Trophoblast cell (in vitro differentiated cells and primary cell): Measurements from ENCODE around the gene HMCN2.
"Not testable (repeated sequence)": the region's sequence is repeated elsewhere in the genome, so short reads cannot be mapped to it uniquely, and the experiment has no call there.

Source experiments
- DNase-seq, 2 donors: peaks; one replicate each; pipeline ENCODE4 v3.0.0-alpha.2; 2016
- H2AFZ ChIP-seq: 2 replicates; pipeline ENCODE4 v1.6.1; 2013; ENCODE audit warnings: low read length, moderate library complexity, mild to moderate bottlenecking; ENCODE audit not compliant: insufficient read depth, poor library complexity
- H2AK5ac ChIP-seq: 2 replicates; pipeline ENCODE4 v1.6.1; 2013; ENCODE audit warnings: mild to moderate bottlenecking, low read length
- H2BK120ac ChIP-seq: 2 replicates; pipeline ENCODE4 v1.6.1; 2013; ENCODE audit warnings: low read length, mild to moderate bottlenecking, moderate library complexity; ENCODE audit not compliant: insufficient read depth, poor library complexity
- H2BK12ac ChIP-seq: 2 replicates; pipeline ENCODE4 v1.6.1; 2013; ENCODE audit warnings: mild to moderate bottlenecking, low read length, moderate library complexity
- H2BK5ac ChIP-seq: 2 replicates; pipeline ENCODE4 v1.6.1; 2013; ENCODE audit warnings: low read length, low read depth, moderate library complexity, mild to moderate bottlenecking; ENCODE audit not compliant: poor library complexity
- H3K14ac ChIP-seq: 2 replicates; pipeline ENCODE4 v1.6.1; 2013; ENCODE audit warnings: mild to moderate bottlenecking, low read length
- H3K18ac ChIP-seq: 2 replicates; pipeline ENCODE4 v1.6.1; 2013; ENCODE audit warnings: mild to moderate bottlenecking, low read length
- H3K23ac ChIP-seq: 2 replicates; pipeline ENCODE4 v1.6.1; 2013; ENCODE audit warnings: low read length
- H3K27ac ChIP-seq: 2 replicates; pipeline ENCODE4 v1.5.1; 2013; ENCODE audit warnings: low read depth, mild to moderate bottlenecking, inconsistent platforms, low read length, moderate library complexity
- H3K27me3 ChIP-seq: 2 replicates; pipeline ENCODE4 v1.6.1; 2013; ENCODE audit warnings: inconsistent platforms, mild to moderate bottlenecking, low read length, moderate library complexity; ENCODE audit not compliant: insufficient read depth
- H3K36me3 ChIP-seq, 2 experiments: 1 replicate in 1 of 2; 2 replicates in 1 of 2; pipeline ENCODE4 v1.6.1; 2013; ENCODE audit warnings: low read length in 2 of 2, mild to moderate bottlenecking in 2 of 2, moderate library complexity in 1 of 2; ENCODE audit not compliant: insufficient read depth in 2 of 2, control insufficient read depth in 1 of 2
- H3K4ac ChIP-seq: 2 replicates; pipeline ENCODE4 v1.6.1; 2013; ENCODE audit warnings: low read depth, mild to moderate bottlenecking, low read length, moderate library complexity
- H3K4me1 ChIP-seq, 2 experiments: 1 replicate in 1 of 2; 2 replicates in 1 of 2; pipeline ENCODE4 v1.6.1; 2013; ENCODE audit warnings: low read length in 2 of 2, mild to moderate bottlenecking in 2 of 2, moderate library complexity in 1 of 2; ENCODE audit not compliant: insufficient read depth in 2 of 2, control insufficient read depth in 1 of 2
- H3K4me2 ChIP-seq: 2 replicates; pipeline ENCODE4 v1.6.1; 2013; ENCODE audit warnings: inconsistent platforms, mild to moderate bottlenecking, low read length, moderate library complexity
- H3K4me3 ChIP-seq: 2 replicates; pipeline ENCODE4 v1.5.1; 2013; ENCODE audit warnings: mild to moderate bottlenecking, low read depth, low read length, inconsistent platforms
- H3K79me1 ChIP-seq: one replicate; pipeline ENCODE4 v1.6.1; 2013; ENCODE audit warnings: low read length
- H3K79me2 ChIP-seq: 2 replicates; pipeline ENCODE4 v1.6.1; 2013; ENCODE audit warnings: low read length, mild to moderate bottlenecking; ENCODE audit not compliant: control insufficient read depth, insufficient read depth, poor library complexity
- H3K9ac ChIP-seq: 2 replicates; pipeline ENCODE4 v1.6.1; 2013; ENCODE audit warnings: mild to moderate bottlenecking, low read length
- H3K9me3 ChIP-seq: 2 replicates; pipeline ENCODE4 v1.6.1; 2013; ENCODE audit warnings: low read depth, mild to moderate bottlenecking, control low read depth, inconsistent platforms, low read length; ENCODE audit not compliant: insufficient read depth
- H4K12ac ChIP-seq: 2 replicates; pipeline ENCODE4 v1.6.1; 2013; ENCODE audit warnings: low read depth, mild to moderate bottlenecking, low read length, moderate library complexity
- H4K8ac ChIP-seq: 2 replicates; pipeline ENCODE4 v1.6.1; 2013; ENCODE audit warnings: low read depth, mild to moderate bottlenecking, low read length, moderate library complexity
- H4K91ac ChIP-seq: one replicate; pipeline ENCODE4 v1.6.1; 2013; ENCODE audit warnings: low read depth, mild to moderate bottlenecking, low read length, moderate library complexity
- WGBS: extraction: QIAGEN DNeasy Blood & Tissue Kit; methylation state at CpG from one replicate; pipeline ENCODE4 v1.1.7; 2013; ENCODE audit warnings: missing lambda C conversion rate; ENCODE audit not compliant: insufficient read length, insufficient coverage; ENCODE audit errors: extremely low coverage; 5-methylcytosine and 5-hydroxymethylcytosine counted together

Gene HMCN2

DNA sequence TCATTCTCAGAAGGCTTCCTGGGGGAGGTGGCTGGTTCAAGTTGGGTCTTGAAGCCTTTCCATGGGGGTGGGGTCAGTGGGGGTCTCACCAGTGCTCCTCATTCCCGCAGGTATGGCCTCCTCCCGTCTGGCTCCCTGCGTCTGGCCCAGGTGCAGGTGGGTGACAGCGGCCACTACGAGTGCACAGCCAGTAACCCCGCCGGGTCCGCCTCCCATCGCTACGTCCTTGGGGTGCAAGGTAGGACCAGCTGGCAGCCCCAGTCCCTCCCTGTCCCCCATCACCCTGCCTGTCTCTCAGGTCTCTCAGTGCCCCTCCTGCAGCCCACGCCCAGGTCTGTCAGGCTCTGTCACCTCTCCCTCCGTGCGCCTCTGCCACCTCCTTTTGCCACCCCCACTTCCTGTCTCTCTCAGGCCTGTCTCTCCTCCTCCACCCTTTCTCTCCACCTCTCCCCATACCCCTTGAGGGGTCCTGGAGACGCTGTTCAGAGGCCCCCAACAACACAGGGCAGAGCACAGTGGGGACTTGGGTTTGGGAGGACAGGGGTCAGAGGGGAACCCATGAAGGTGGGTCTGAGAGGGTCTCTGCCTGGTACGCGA is 72.3 kb downstream of the HMCN2 start:
- no CpG with 5 or more reads among the region's 16 CpGs for whole genome bisulfite sequencing
- Histone ChIP-seq H3K18ac (no peak overlapping the region), H3K79me1 (no peaks in the 10 kb centered on the region), H3K14ac (no peak overlapping the region), H4K91ac (no peak overlapping the region), H3K4me2 (no peak overlapping the region), H3K4me3 (no peak overlapping the region), H2AK5ac (no peak overlapping the region), H2BK120ac (no peak overlapping the region), H3K4ac (no peak overlapping the region), H4K12ac (no peak overlapping the region), H3K4me1 (peaks cover 2 to 3% of the 10 kb centered on the region in 2 experiments), H2BK12ac (no peak overlapping the region), H3K9me3 (peaks cover 3% of the 10 kb centered on the region), H3K9ac (no peak overlapping the region), H4K8ac (no peak overlapping the region), H3K79me2 (no peaks in the 10 kb centered on the region), H3K27ac (no peak overlapping the region), H3K36me3 (no peaks in the 10 kb centered on the region), H3K23ac (no peak overlapping the region), H2BK5ac (no peak overlapping the region), H2AFZ (no peak overlapping the region), H3K27me3 (no peaks in the 10 kb centered on the region)
- DNase-seq, result no peak

DNA sequence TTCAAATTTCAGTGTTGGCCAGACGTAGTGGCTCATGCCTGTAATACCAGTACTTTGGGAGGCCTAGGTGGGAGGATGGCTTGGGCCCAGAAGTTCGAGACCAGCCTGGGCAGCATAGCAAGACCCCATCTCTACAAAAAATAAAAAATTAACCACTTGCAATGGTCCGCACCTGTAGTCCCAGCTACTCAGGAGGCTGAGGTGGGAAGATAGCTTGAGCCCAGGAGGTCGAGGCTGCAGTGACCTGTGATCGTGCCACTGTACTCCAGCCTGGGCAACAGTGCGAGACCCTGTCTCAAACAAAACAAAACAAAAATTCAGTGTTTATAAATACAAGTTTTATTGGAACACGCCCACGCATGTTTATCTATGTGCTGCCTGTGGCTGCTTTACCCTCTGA is 73.3 kb downstream of the HMCN2 start:
- H2BK120ac ChIP-seq, H3K9ac ChIP-seq, H2AFZ ChIP-seq, H2BK12ac ChIP-seq, H3K27me3 ChIP-seq, H3K23ac ChIP-seq, H3K9me3 ChIP-seq, H3K4me1 ChIP-seq, H4K8ac ChIP-seq, H3K4ac ChIP-seq, H4K91ac ChIP-seq, H3K27ac ChIP-seq, H3K4me3 ChIP-seq, H3K4me2 ChIP-seq, H3K14ac ChIP-seq, H4K12ac ChIP-seq, H2AK5ac ChIP-seq, H3K18ac ChIP-seq, H3K79me1 ChIP-seq, DNase-seq, H2BK5ac ChIP-seq, H3K79me2 ChIP-seq, H3K36me3 ChIP-seq: not testable (repeated sequence)
- WGBS, result no CpG with 5 or more reads among the region's 8 CpGs

DNA sequence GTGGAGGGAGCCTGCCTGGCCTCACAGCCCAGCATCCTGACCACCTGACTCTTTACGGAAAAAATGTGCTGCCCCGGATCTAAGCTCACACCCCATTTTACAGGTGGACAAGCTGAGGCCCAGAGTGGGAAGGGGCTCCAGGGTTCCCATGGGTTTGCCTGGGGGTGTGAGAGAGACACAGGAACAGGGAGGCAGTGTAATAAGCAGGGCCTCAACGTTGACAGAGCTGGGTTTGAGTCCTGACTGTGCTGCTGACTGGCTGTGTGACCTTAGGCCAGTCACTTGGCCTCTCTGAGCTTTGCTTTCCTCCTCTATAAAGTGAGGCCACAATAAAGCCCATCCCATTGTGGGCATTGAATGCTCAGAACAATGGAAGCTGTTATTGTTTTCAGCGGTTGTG is 73.7 kb downstream of the HMCN2 start:
- no peak overlapping the region for H3K14ac ChIP-seq
- no peaks in the 10 kb centered on the region for H3K4me1 ChIP-seq
- no peak overlapping the region for H3K18ac ChIP-seq
- DNase-seq, result no peak
- H3K4me2 ChIP-seq, result no peak overlapping the region
- H3K9me3 ChIP-seq, result peaks cover 3% of the 10 kb centered on the region
- H3K27me3 ChIP-seq, result no peaks in the 10 kb centered on the region
- no peak overlapping the region for H2BK12ac ChIP-seq
- no peak overlapping the region for H2AK5ac ChIP-seq
- H3K36me3 ChIP-seq, result no peaks in the 10 kb centered on the region
- no peak overlapping the region for H2AFZ ChIP-seq
- H3K4me3 ChIP-seq, result no peak overlapping the region
- no peak overlapping the region for H2BK120ac ChIP-seq
- H3K4ac ChIP-seq, result no peak overlapping the region
- H3K23ac ChIP-seq, result no peak overlapping the region
- no peaks in the 10 kb centered on the region for H3K79me2 ChIP-seq
- WGBS, result no CpG with 5 or more reads among the region's 4 CpGs
- no peak overlapping the region for H2BK5ac ChIP-seq
- H3K79me1 ChIP-seq, result no peaks in the 10 kb centered on the region
- no peak overlapping the region for H4K12ac ChIP-seq
- no peak overlapping the region for H3K27ac ChIP-seq
- H4K91ac ChIP-seq, result no peak overlapping the region
- H3K9ac ChIP-seq, result no peak overlapping the region
- H4K8ac ChIP-seq, result no peak overlapping the region

GRCh38 chr9:130340011-130340410 is 74.5 kb downstream of the HMCN2 start:
- H3K18ac ChIP-seq, result no peak overlapping the region
- peaks cover 8% of the 10 kb centered on the region for H3K9me3 ChIP-seq
- WGBS, result no CpG with 5 or more reads among the region's 10 CpGs
- H3K4ac ChIP-seq, result no peak overlapping the region
- H3K14ac ChIP-seq, result no peak overlapping the region
- H3K4me1 ChIP-seq, result no peaks in the 10 kb centered on the region
- H3K23ac ChIP-seq, result no peak overlapping the region
- no peak overlapping the region for H3K4me2 ChIP-seq
- no peaks in the 10 kb centered on the region for H3K79me2 ChIP-seq
- no peak overlapping the region for H2BK12ac ChIP-seq
- no peak overlapping the region for H2BK120ac ChIP-seq
- H3K4me3 ChIP-seq, result no peak overlapping the region
- H4K8ac ChIP-seq, result no peak overlapping the region
- no peak overlapping the region for H2AFZ ChIP-seq
- H2AK5ac ChIP-seq, result no peak overlapping the region
- H4K12ac ChIP-seq, result no peak overlapping the region
- no peak overlapping the region for H3K9ac ChIP-seq
- H4K91ac ChIP-seq, result no peak overlapping the region
- H3K79me1 ChIP-seq, result no peaks in the 10 kb centered on the region
- DNase-seq, result no peak
- H3K36me3 ChIP-seq, result no peaks in the 10 kb centered on the region
- no peak overlapping the region for H3K27ac ChIP-seq
- H3K27me3 ChIP-seq, result no peaks in the 10 kb centered on the region
- no peak overlapping the region for H2BK5ac ChIP-seq
